HepG2 (cell line): ENCODE measurements around the gene CHEK2. TPM values are rescaled to one million over a fixed set of nuclear protein-coding genes. Genes with fewer than 3 reads are reported as not detected.

ENCODE experiments used
- ATAC-seq: fragments of 200-7000 bp; cut with Tn5 transposase; 3 replicates; pipeline ENCODE4 v1.9.1; 2020; ENCODE audit warnings: mild to moderate bottlenecking, moderate library complexity
- BruUV-seq: library from RNA; stranded (reverse); fragments of 400-500 nt; replicated peaks from 2 replicates; lab custom pipeline; 2021; lab: Mats Ljungman, UMichigan
- CTCF ChIA-PET: fragments of 300-600 bp; formaldehyde crosslinking; extraction: SDS; loops from one replicate; lab custom pipeline; 2021; ENCODE audit warnings: low total read pairs, inconsistent platforms, low intra/inter-chr PET ratio; lab: Yijun Ruan, JAX
- POLR2A ChIA-PET: fragments of 350-600 bp; sonication (Branson Sonifier 250); formaldehyde crosslinking; loops from one replicate; lab custom pipeline; 2020; ENCODE audit warnings: antibody characterized with exemption, inconsistent platforms; lab: Yijun Ruan, JAX
- DNase-seq: peaks from one replicate; pipeline ENCODE4 v3.0.0-alpha.2; 2015; ENCODE audit warnings: low spot score
- FAIRE-seq: peaks from 3 replicates; lab custom pipeline; 2011; peaks lifted over from hg19 to GRCh38; lab: Jason Lieb, UNC
- H2AFZ ChIP-seq: one replicate; pipeline ENCODE4 v1.6.1; 2011; ENCODE audit warnings: low read length, inconsistent platforms
- H3K27ac ChIP-seq: fragments of 300-600 bp; 3 replicates; pipeline ENCODE4 v1.8.0; 2011; ENCODE audit warnings: mixed run types, mild to moderate bottlenecking, mixed read lengths, low read length, inconsistent platforms; ENCODE audit not compliant: insufficient read depth; ENCODE audit errors: extremely low read length
- H3K27me3 ChIP-seq, 2 experiments: fragments of 200-600 bp in 1 of 2; 2 replicates in 1 of 2; 3 replicates in 1 of 2; pipeline versions ENCODE4 v1.6.0 to v1.8.0; 2011; ENCODE audit warnings: low read length in 2 of 2, mild to moderate bottlenecking in 2 of 2, moderate library complexity in 2 of 2, inconsistent platforms in 1 of 2; ENCODE audit not compliant: insufficient read depth in 2 of 2, control insufficient read depth in 1 of 2
- H3K36me3 ChIP-seq, 2 experiments: fragments of 200-600 bp in 1 of 2; replicated peaks in 1 of 2; 2 replicates in 1 of 2; 3 replicates in 1 of 2; pipeline versions ENCODE4 v1.5.1 to v1.8.0; 2011; ENCODE audit warnings: low read length in 2 of 2, inconsistent platforms in 1 of 2; ENCODE audit not compliant: insufficient read depth in 2 of 2, control insufficient read depth in 1 of 2
- H3K4me1 ChIP-seq: 2 replicates; pipeline ENCODE4 v1.5.1; 2012; ENCODE audit warnings: low read length, inconsistent platforms; ENCODE audit not compliant: insufficient read depth
- H3K4me2 ChIP-seq: 2 replicates; pipeline ENCODE4 v1.6.0; 2011; ENCODE audit warnings: low read depth, low read length, inconsistent platforms
- H3K4me3 ChIP-seq, 3 experiments: fragments of 200-600 bp in 1 of 3; sonication (generic), shearing (Covaris generic) in 1 of 3; replicated peaks in 1 of 3; 2 replicates each; pipeline ENCODE4 v1.5.1; 2011 to 2016; ENCODE audit warnings: low read length in 3 of 3, inconsistent platforms in 2 of 3, low read depth in 2 of 3, mild to moderate bottlenecking in 2 of 3, control low read depth in 1 of 3, mixed read lengths in 1 of 3; ENCODE audit not compliant: insufficient read depth in 1 of 3
- H3K79me2 ChIP-seq: one replicate; pipeline ENCODE4 v1.6.1; 2011; ENCODE audit warnings: low read length, inconsistent platforms; ENCODE audit not compliant: insufficient read depth
- H3K9ac ChIP-seq: 2 replicates; pipeline ENCODE4 v1.6.0; 2011; ENCODE audit warnings: mild to moderate bottlenecking, low read depth, low read length, inconsistent platforms; ENCODE audit not compliant: insufficient read depth
- H3K9me3 ChIP-seq: 2 replicates; pipeline ENCODE4 v1.5.1; 2012; ENCODE audit warnings: mild to moderate bottlenecking, low read length
- H4K20me1 ChIP-seq: 2 replicates; pipeline ENCODE4 v1.6.0; 2011; ENCODE audit warnings: inconsistent platforms, mild to moderate bottlenecking, low read length, moderate library complexity; ENCODE audit not compliant: insufficient read depth
- CEBPG ChIP-seq: IDR thresholded peaks from 2 replicates; pipeline ENCODE4 v1.6.1; 2016
- HMGA1 ChIP-seq: sonication (generic); formaldehyde crosslinking; conservative IDR thresholded peaks from 2 replicates; pipeline ENCODE4 v1.4.0; 2020; ENCODE audit warnings: missing genetic modification reagents
- SPEN ChIP-seq: sonication (generic); formaldehyde crosslinking; IDR thresholded peaks from 2 replicates; pipeline ENCODE4 v1.5.1; 2020; ENCODE audit warnings: low read depth, mild to moderate bottlenecking, missing genetic modification reagents
- ZNF576 ChIP-seq: sonication (generic); formaldehyde crosslinking; IDR thresholded peaks from 2 replicates; pipeline ENCODE4 v1.4.0; 2020; ENCODE audit warnings: mild to moderate bottlenecking, missing genetic modification reagents
- ZNF670 ChIP-seq: sonication (generic); formaldehyde crosslinking; IDR thresholded peaks from 2 replicates; pipeline ENCODE4 v1.8.0; 2022; ENCODE audit warnings: mild to moderate bottlenecking, missing genetic modification reagents, borderline replicate concordance
- WGBS: methylation state at CpG from one replicate; pipeline ENCODE4 v1.1.6; 2017; ENCODE audit warnings: low lambda C conversion rate; 5-methylcytosine and 5-hydroxymethylcytosine counted together
- in situ Hi-C: cut with HindIII; loops from 2 replicates; pipeline ENCODE4 v1.10.0; 2017; ENCODE audit warnings: low pct_unique_long_range_greater_than_20kb; ENCODE audit not compliant: extremely low pct_ligation_motif_present
- intact Hi-C: fragments of 100-400 bp; cut with micrococcal nuclease; formaldehyde crosslinking; loops from one replicate; pipeline ENCODE4 v1.10.0; 2022; ENCODE audit not compliant: unreplicated experiment
- polyA plus RNA-seq, 8 experiments: library from polyadenylated mRNA; depleted of rRNA in 3 of 8; stranded (reverse) in 7 of 8; unstranded in 1 of 8; fragments of >200 nt; fragmentation: Illumina TruSeq in 4 of 8; extraction: Trizol in 4 of 8; gene quantifications; 2 replicates each; pipeline versions ENCODE4 v1.2.1 to v1.2.3, GENCODE V29; 2011 to 2016; ENCODE audit warnings: low read depth in 4 of 8, missing spikeins in 1 of 8, mixed read lengths in 1 of 8; ENCODE audit not compliant: insufficient read depth in 1 of 8
- total RNA-seq, 5 experiments: library from RNA; depleted of rRNA; stranded (reverse); fragments of >200 nt; fragmentation: Illumina TruSeq; extraction: Trizol; gene quantifications; 2 replicates each; pipeline ENCODE4 v1.2.3, GENCODE V29; 2016; ENCODE audit warnings: low read depth in 1 of 5
- TF ChIP-seq, protein P1 (sequence below): sonication (generic); formaldehyde crosslinking; IDR thresholded peaks from 2 replicates; pipeline ENCODE4 v1.5.1; 2020; ENCODE audit warnings: mild to moderate bottlenecking, missing genetic modification reagents, borderline replicate concordance

Gene CHEK2
- total and polyA plus RNA-seq, 2 of the 13 experiments (the other 11 are each of a cell fraction or from before 2014, with no cell fraction given) = 27.0 to 40.5 TPM

GRCh38 chr22:28737701-28738100 lies 3.9 kb downstream of the CHEK2 start:
- Histone ChIP-seq H3K27ac (no peak overlapping the region), H3K4me2 (no peak overlapping the region), H2AFZ (no peak overlapping the region), H3K4me3 (no peak overlapping the region), H3K9ac (no peak overlapping the region)
- CTCF ChIA-PET = no interaction called here
- intact Hi-C loops = no loop called here
- DNase-seq (no peak), ATAC-seq (no peak)
- TF ChIP-seq ZNF576 (CRISPR knock-in tag) (no peak), CEBPG (no peak)
- TF ChIP-seq, all 625 proteins: peak for 0
- 96% methylated on average over 3 of the region's 3 CpGs for WGBS
- Histone ChIP-seq H3K9me3 (no peaks in the 10 kb centered on the region), H3K36me3 (peaks cover 8 to 25% of the 10 kb centered on the region in 2 experiments), H3K79me2 (peaks cover 62% of the 10 kb centered on the region), H3K27me3 (no peaks in the 10 kb centered on the region), H3K4me1 (peaks cover 34% of the 10 kb centered on the region), H4K20me1 (no peaks in the 10 kb centered on the region)
- no TSS peak for BruUV-seq
- in situ Hi-C loops = no loop called here
- FAIRE-seq = no peak
- POLR2A ChIA-PET = no interaction called here

- ATAC-seq (no peak), DNase-seq (no peak), FAIRE-seq (no peak)
- peaks cover 34% of the 10 kb centered on the region for H3K4me1 ChIP-seq
- intact Hi-C loops (no loop called here), in situ Hi-C loops (no loop called here)
- H3K4me2 ChIP-seq = no peak overlapping the region
- no peak overlapping the region for H3K9ac ChIP-seq
- peaks cover 8 to 30% of the 10 kb centered on the region in 2 experiments for H3K36me3 ChIP-seq
- WGBS = 94% methylated on average over 7 of the region's 7 CpGs
- POLR2A ChIA-PET = interaction anchor here (0.6 kb wide), 1 partner anchor 467 kb away, joined by 3 read pairs; no protein-coding TSS in a partner anchor
- no peak overlapping the region for H3K27ac ChIP-seq
- no peak overlapping the region for H3K4me3 ChIP-seq
- H2AFZ ChIP-seq = no peak overlapping the region
- no peaks in the 10 kb centered on the region for H4K20me1 ChIP-seq
- CTCF ChIA-PET = no interaction called here
- H3K79me2 ChIP-seq = peaks cover 58% of the 10 kb centered on the region
- no peaks in the 10 kb centered on the region for H3K9me3 ChIP-seq
- TF ChIP-seq HMGA1 (no peak), ZNF670 (CRISPR knock-in tag) (no peak), SPEN (CRISPR knock-in tag) (no peak)
- TF ChIP-seq, protein P1, sequence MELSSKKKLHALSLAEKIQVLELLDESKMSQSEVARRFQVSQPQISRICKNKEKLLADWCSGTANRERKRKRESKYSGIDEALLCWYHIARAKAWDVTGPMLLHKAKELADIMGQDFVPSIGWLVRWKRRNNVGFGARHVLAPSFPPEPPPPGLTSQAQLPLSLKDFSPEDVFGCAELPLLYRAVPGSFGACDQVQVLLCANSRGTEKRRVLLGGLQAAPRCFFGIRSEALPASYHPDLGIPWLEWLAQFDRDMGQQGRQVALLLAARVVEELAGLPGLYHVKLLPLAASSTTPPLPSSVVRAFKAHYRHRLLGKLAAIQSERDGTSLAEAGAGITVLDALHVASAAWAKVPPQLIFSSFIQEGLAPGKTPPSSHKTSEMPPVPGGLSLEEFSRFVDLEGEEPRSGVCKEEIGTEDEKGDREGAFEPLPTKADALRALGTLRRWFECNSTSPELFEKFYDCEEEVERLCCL = no peak
- no peaks in the 10 kb centered on the region for H3K27me3 ChIP-seq
- no TSS peak for BruUV-seq
Measured at GRCh38 chr22:28736301-28737155, 5.1 kb downstream of the CHEK2 start.
